ENCODE data around the gene MEGF6.

GRCh38 chr1:3602375-3602774 is 8.9 kb downstream of the MEGF6 start:
- no peak for TF ChIP-seq POLR2A (IDR thresholded peaks at IDR 0.05; ENCODE audit: low read length)
- no peak for TF ChIP-seq GATA1 (IDR thresholded peaks at IDR 0.05; ENCODE audit: low read depth, low read length)

All from erythroblast (primary cell).